Effector memory CD4-positive, alpha-beta T cell (primary cell): ENCODE data around the gene HEPACAM2.

Experiments
- DNase-seq, 3 donors: peaks; one replicate each; pipeline ENCODE4 v3.0.0-alpha.2; 2020
- H3K27ac ChIP-seq: 2 replicates; pipeline ENCODE4 v1.7.0; 2013; ENCODE audit warnings: mild to moderate bottlenecking, low read length, moderate library complexity; ENCODE audit not compliant: insufficient read depth, poor library complexity, severe bottlenecking
- H3K27me3 ChIP-seq: replicated peaks from 2 replicates; pipeline ENCODE4 v1.7.0; 2013; ENCODE audit warnings: mild to moderate bottlenecking, low read length; ENCODE audit not compliant: insufficient read depth, control insufficient read depth, poor library complexity, severe bottlenecking
- H3K36me3 ChIP-seq: 2 replicates; pipeline ENCODE4 v1.7.0; 2013; ENCODE audit warnings: mild to moderate bottlenecking, low read length, moderate library complexity; ENCODE audit not compliant: control insufficient read depth, insufficient read depth
- H3K4me1 ChIP-seq: 2 replicates; pipeline ENCODE4 v1.7.0; 2013; ENCODE audit warnings: low read length, mild to moderate bottlenecking; ENCODE audit not compliant: control insufficient read depth, insufficient read depth, poor library complexity, severe bottlenecking
- H3K4me3 ChIP-seq: 2 replicates; pipeline ENCODE4 v1.7.0; 2013; ENCODE audit warnings: low read length, low read depth, mild to moderate bottlenecking; ENCODE audit not compliant: insufficient read depth, poor library complexity, severe bottlenecking
- H3K9me3 ChIP-seq: 2 replicates; pipeline ENCODE4 v1.7.0; 2013; ENCODE audit warnings: mild to moderate bottlenecking, low read length, moderate library complexity; ENCODE audit not compliant: control insufficient read depth

The HEPACAM2 gene

DNA sequence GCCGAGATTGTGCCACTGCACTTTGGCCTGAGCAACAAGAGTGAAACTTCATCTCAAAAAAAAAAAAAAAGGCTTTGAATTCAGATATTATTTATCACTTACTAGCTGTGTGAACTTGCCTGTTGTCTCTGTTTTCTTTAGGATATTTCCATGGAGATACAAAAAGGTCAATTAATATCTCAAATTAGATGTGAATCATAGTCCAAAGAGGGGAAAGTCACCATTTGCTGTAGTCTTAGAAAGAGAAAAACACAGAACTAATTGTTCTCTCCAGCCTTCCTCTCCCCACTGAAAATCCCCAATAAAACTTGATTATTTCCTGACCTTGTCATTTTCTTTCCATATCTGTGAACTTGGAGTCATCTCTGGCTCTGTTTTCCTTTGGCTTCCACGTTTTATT is 21.2 kb downstream of the HEPACAM2 start:
- no peak overlapping the region for H3K4me3 ChIP-seq
- H3K36me3 ChIP-seq, result no peaks in the 10 kb centered on the region
- H3K27me3 ChIP-seq, result no peaks in the 10 kb centered on the region
- DNase-seq, result no peak
- H3K27ac ChIP-seq, result no peak overlapping the region
- H3K9me3 ChIP-seq, result no peaks in the 10 kb centered on the region
- H3K4me1 ChIP-seq, result no peaks in the 10 kb centered on the region

DNA sequence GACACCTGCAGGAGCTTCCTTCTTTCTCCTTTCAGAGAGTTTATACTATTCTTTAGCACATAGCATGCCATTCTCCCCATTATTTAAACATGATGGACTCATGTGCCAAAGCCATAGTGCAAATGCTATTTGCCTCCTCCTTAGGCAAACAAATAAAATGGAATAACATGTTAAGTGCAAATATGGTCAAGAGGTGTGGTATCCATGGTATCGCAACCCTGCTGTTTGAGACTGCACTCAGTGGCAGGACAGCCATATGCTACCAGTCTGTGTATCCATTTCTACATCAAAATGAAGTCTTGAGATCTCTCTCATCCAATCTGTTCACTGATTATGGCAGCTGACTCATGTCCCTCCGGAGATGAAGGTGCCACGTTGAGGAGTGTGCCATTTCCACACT is 22.8 kb downstream of the HEPACAM2 start:
- Histone ChIP-seq H3K4me3 (no peak overlapping the region), H3K27me3 (no peaks in the 10 kb centered on the region), H3K9me3 (no peaks in the 10 kb centered on the region), H3K36me3 (no peaks in the 10 kb centered on the region), H3K27ac (no peak overlapping the region), H3K4me1 (no peaks in the 10 kb centered on the region)
- DNase-seq, result no peak

DNA sequence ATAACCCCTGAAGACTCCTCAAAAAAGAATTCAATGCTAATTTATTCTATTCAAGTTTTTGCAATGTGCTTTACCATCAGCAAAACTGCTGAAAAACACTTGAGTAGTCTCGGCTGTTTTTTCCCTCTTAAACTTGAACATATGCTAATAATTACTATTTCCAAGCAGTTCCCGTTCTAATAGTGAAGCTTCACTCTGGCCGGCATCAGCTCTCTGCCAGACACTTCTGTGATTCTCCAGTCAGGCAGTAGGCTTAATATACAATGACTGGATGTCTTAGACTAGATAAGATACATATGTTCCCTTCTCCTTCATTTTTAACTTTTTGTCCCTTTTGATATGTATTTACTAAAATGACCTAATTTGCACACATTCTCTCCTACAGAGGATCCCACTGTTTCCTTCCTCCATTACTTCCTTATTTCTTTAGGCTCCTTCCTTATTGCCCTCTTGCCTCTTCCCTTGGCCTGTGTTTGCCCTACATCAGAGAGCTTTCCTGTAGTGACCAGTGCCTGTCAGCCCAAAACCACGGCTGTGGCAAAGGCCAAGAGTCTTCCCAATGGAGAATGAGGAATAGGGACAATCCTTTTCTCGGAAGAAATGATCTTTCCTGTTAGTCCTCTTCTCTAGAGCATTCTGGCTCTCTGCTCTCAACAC is 23.5 kb downstream of the HEPACAM2 start:
- no peaks in the 10 kb centered on the region for H3K27me3 ChIP-seq

DNA sequence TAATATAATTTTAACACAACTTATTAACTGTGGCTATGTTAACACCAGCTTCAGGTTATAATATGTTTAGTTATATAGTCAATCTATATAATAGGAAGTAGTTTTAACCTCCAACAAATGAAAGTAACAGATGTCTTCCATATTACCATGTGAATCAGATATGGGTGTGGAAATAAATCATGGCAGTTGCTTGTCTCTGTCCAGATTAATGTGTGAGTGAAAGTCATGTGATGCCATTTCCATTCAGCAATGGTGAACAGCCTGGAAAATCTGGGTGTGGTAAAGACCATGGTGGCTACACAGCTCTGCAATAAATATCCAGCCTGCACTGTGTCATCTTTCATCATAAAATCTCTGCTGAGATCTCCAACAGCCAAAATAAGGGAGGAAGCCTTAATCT is 27.8 kb downstream of the HEPACAM2 start:
- no peaks in the 10 kb centered on the region for H3K9me3 ChIP-seq
- no peak for DNase-seq
- no peaks in the 10 kb centered on the region for H3K36me3 ChIP-seq
- H3K4me1 ChIP-seq, result no peaks in the 10 kb centered on the region
- H3K27ac ChIP-seq, result no peak overlapping the region
- no peaks in the 10 kb centered on the region for H3K27me3 ChIP-seq
- H3K4me3 ChIP-seq, result no peak overlapping the region

More for the DNA sequence above, 23.5 kb downstream of the HEPACAM2 start:
- H3K36me3 ChIP-seq, result no peaks in the 10 kb centered on the region
- H3K9me3 ChIP-seq, result no peaks in the 10 kb centered on the region
- H3K4me3 ChIP-seq, result no peak overlapping the region
- no peaks in the 10 kb centered on the region for H3K4me1 ChIP-seq
- DNase-seq, result no peak
- no peak overlapping the region for H3K27ac ChIP-seq

DNA sequence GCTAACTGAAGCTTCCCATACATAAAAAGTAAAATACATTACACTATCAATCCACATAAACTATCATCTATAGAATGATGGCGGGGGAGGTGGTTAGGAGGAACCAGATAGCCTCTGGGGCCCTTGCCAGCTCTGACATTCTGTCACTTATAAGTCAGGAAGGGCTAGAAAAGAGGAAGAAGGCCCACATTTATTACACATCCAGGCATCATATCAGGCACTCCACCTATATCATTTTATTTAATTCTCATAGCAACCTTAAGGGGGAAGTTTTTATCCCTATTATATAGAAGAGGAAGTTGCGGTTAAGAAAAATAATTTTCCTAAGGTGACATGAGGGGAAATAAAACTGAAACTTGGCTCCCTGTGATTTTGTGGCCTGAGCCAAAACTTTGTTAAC is 29.9 kb downstream of the HEPACAM2 start:
- Histone ChIP-seq H3K27ac (no peak overlapping the region), H3K4me1 (no peaks in the 10 kb centered on the region), H3K9me3 (no peaks in the 10 kb centered on the region), H3K27me3 (peaks cover 7% of the 10 kb centered on the region), H3K36me3 (no peaks in the 10 kb centered on the region), H3K4me3 (no peak overlapping the region)
- no peak for DNase-seq

DNA sequence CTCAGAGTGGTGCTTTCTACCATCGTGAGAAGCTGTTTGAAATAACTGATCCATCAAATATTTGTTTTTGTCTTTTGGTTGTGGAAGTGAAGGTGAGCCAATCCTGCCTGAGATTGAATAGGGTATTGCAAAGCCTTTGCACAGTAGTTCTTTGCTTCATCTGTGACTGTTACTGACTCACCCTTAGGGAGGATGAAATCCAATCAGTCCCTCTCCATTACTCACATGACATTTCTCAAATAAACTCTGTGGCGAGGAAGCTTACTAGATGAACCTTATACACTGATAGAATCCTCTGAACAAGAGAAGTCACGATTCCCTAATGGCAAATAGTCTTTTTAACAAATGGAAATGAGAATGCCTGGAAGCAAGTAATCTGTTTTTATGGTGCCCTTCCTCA is 31.9 kb downstream of the HEPACAM2 start:
- Histone ChIP-seq H3K9me3 (no peaks in the 10 kb centered on the region), H3K4me3 (no peak overlapping the region), H3K36me3 (no peaks in the 10 kb centered on the region), H3K4me1 (no peaks in the 10 kb centered on the region), H3K27me3 (peaks cover 8% of the 10 kb centered on the region), H3K27ac (no peak overlapping the region)
- DNase-seq, result no peak

DNA sequence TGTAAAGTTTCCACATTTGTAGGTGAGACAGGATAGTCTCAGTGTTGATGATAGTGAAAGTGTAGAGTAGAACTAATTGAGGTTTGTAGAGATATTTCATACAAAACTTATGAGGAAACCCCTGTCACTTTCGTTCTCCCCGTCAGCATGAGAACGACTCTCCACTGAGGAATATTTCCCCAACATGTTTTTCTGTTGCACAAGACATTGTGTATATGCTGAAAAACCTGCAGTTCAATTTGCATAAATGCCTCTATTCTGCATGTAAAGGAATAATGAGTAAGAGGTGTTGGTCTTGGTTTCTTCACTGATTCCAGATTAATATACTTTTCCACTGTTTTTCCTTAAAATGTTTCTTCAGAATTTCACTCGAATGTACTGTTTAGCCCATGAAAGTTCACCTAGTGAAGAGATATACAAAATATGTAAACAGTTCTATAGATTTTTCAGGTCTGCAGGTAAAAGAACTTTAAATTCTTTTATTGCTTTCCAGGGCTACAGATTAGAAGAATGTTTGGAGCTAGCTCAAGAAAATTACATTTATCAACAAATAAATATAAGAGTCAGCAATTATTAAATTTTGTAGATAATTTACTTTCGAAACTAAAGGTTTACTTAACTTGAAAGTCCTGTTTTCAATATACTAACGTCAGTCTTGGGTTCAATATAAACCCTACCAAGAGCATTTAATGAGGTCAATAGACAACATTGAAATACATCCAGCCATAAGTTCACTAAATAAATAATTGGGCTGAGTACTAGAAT is 37.2 kb downstream of the HEPACAM2 start:
- Histone ChIP-seq H3K9me3 (no peaks in the 10 kb centered on the region), H3K27me3 (peaks cover 9% of the 10 kb centered on the region), H3K4me1 (no peaks in the 10 kb centered on the region), H3K4me3 (no peak overlapping the region), H3K27ac (no peak overlapping the region), H3K36me3 (no peaks in the 10 kb centered on the region)
- no peak for DNase-seq

DNA sequence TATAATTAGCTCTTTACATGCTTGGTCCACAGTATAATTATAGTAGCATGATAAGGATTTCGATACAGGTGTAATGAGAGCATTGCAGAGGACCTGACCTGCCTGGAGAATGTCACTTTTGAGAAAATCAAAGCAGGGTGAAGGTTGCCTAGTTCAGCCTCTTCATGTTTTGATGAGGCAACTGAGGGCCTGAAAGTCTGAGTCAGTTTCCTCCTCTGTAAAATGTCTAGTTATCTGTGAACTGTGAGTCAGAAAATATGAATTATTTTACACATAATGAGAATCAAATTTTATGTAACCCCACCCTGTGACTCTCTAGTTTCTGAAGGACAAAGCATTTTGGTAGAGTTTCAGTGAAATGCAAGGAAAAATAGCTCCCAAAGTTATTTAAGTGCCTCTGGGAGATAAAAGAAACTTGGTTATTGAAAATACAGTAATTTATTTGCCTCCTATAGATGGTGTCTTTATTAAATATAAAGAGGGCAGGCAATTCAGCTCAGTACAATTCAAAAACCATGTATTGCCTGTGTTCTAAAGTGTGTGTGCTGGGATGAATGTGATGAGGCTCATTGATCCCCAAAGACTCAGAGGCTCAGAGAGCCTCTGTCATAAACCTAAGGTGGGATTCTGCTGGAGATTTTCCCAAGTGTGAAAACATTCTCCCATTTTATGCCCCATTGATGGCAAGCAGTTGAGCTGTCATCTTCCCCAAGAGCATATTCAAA is 40.8 kb downstream of the HEPACAM2 start:
- H3K27ac ChIP-seq, result no peak overlapping the region
- H3K4me1 ChIP-seq, result no peaks in the 10 kb centered on the region
- DNase-seq, result no peak
- no peak overlapping the region for H3K4me3 ChIP-seq
- H3K9me3 ChIP-seq, result no peaks in the 10 kb centered on the region
- H3K27me3 ChIP-seq, result peaks cover 2% of the 10 kb centered on the region
- no peaks in the 10 kb centered on the region for H3K36me3 ChIP-seq

DNA sequence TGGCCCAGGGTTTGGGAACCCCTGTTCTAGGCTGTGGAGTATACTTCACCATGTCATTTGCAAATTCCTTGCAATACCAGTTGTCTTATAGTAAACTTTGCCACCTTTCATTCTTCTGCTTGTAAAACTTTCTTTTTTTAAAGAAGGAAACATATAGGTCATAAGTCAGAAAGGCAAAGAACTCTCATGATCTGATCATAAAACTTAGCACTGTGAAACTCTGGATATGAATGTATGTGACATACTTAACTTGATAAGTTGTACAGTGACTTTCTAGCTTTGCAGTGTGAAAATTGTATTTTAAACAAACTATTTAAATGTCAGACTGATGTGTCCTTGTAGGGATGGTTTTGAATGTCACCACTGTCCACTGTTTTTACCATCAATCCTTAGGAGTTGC is 47.1 kb downstream of the HEPACAM2 start:
- Histone ChIP-seq H3K4me1 (no peaks in the 10 kb centered on the region), H3K27me3 (no peaks in the 10 kb centered on the region), H3K27ac (no peak overlapping the region), H3K9me3 (no peaks in the 10 kb centered on the region), H3K36me3 (no peaks in the 10 kb centered on the region), H3K4me3 (no peak overlapping the region)
- DNase-seq, result no peak

DNA sequence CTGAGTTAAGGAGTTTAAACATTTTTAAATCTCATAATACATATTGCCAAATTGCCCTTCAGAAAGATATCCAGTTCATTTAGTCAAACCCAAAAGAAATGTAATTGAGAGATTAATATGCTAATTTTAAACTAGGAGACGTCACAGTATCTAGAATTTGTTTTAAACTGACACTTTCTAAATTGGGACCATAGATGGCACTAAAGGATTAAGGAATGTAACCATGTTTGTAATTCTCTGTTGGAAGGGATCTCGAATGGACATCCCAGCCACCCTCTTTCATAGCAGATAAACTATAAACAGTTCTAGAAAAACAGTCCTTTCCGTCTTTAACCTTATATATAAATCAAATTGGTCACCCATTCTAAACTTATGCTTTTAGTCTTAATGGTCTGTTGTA is 48.1 kb downstream of the HEPACAM2 start:
- Histone ChIP-seq H3K9me3 (no peaks in the 10 kb centered on the region), H3K36me3 (no peaks in the 10 kb centered on the region), H3K27ac (no peak overlapping the region), H3K27me3 (no peaks in the 10 kb centered on the region), H3K4me1 (no peaks in the 10 kb centered on the region), H3K4me3 (no peak overlapping the region)
- DNase-seq, result no peak
